H1 (cell line): ENCODE data around the gene CCR1. TPM values are rescaled to one million over a fixed set of nuclear protein-coding genes. Genes with fewer than 3 reads are reported as not detected.
A peak's percentile ranks its signal among the peaks of the same experiment; 100 is the strongest.

Experiments used
- CTCF ChIA-PET: fragments of 300-600 bp; sonication (Branson Sonifier 250); formaldehyde crosslinking; loops from one replicate; lab custom pipeline; 2021; ENCODE audit not compliant: partially characterized antibody; lab: Charles Lee
- POLR2A ChIA-PET: fragments of 300-600 bp; sonication (Branson Sonifier 250); formaldehyde crosslinking; loops from one replicate; lab custom pipeline; 2021; ENCODE audit warnings: inconsistent platforms; ENCODE audit not compliant: partially characterized antibody; lab: Charles Lee
- DNase-seq, 2 experiments: peaks; one replicate each; pipeline versions ENCODE4 v3.0.0 to v3.0.0-alpha.2; 2010 to 2022; ENCODE audit warnings: low spot score in 2 of 2, low read depth in 1 of 2, mixed read lengths in 1 of 2
- FAIRE-seq: peaks from 2 replicates; lab custom pipeline; 2011; peaks lifted over from hg19 to GRCh38; lab: Jason Lieb, UNC
- H2AFZ ChIP-seq: 2 replicates; pipeline ENCODE4 v1.8.1; 2012; ENCODE audit warnings: low read length, inconsistent platforms
- H2AK5ac ChIP-seq: 2 replicates; pipeline ENCODE4 v1.6.1; 2013; ENCODE audit warnings: low read depth, low read length
- H2BK120ac ChIP-seq: replicated peaks from 2 replicates; pipeline ENCODE3; 2013; ENCODE audit warnings: low read depth, low read length, inconsistent platforms
- H2BK12ac ChIP-seq: 2 replicates; pipeline ENCODE4 v1.6.1; 2013; ENCODE audit warnings: low read depth, low read length
- H2BK15ac ChIP-seq: 2 replicates; pipeline ENCODE4 v1.6.1; 2013; ENCODE audit warnings: low read length
- H2BK20ac ChIP-seq: 2 replicates; pipeline ENCODE4 v1.6.1; 2013; ENCODE audit warnings: low read length
- H2BK5ac ChIP-seq: 2 replicates; pipeline ENCODE4 v1.6.1; 2013; ENCODE audit warnings: low read depth, low read length
- H3K14ac ChIP-seq: 2 replicates; pipeline ENCODE4 v1.6.1; 2013; ENCODE audit warnings: inconsistent platforms; ENCODE audit not compliant: insufficient read length
- H3K18ac ChIP-seq: 2 replicates; pipeline ENCODE4 v1.6.1; 2013; ENCODE audit warnings: low read length; ENCODE audit errors: extremely low read depth
- H3K23ac ChIP-seq: 2 replicates; pipeline ENCODE4 v1.6.1; 2013; ENCODE audit warnings: inconsistent platforms; ENCODE audit not compliant: insufficient read length
- H3K23me2 ChIP-seq: 2 replicates; pipeline ENCODE4 v1.6.1; 2013; ENCODE audit warnings: low read depth, low read length
- H3K27ac ChIP-seq: 2 replicates; pipeline ENCODE4 v1.6.1; 2011; ENCODE audit warnings: low read depth, low read length, inconsistent platforms
- H3K27me3 ChIP-seq, 4 experiments: replicated peaks in 1 of 4; 1 replicate in 1 of 4; 2 replicates in 3 of 4; pipeline versions ENCODE4 v1.6.1 to v1.8.1; 2011 to 2013; ENCODE audit warnings: low read length in 3 of 4, mild to moderate bottlenecking in 3 of 4, inconsistent platforms in 2 of 4, mixed read lengths in 2 of 4, moderate library complexity in 1 of 4; ENCODE audit not compliant: control insufficient read depth in 3 of 4, insufficient read depth in 3 of 4; ENCODE audit errors: extremely low read depth in 1 of 4
- H3K36me3 ChIP-seq, 4 experiments: 2 replicates each; pipeline versions ENCODE4 v1.6.1 to v1.8.1; 2011 to 2013; ENCODE audit warnings: mild to moderate bottlenecking in 4 of 4, low read length in 3 of 4, moderate library complexity in 2 of 4, control low read depth in 1 of 4, inconsistent platforms in 1 of 4; ENCODE audit not compliant: insufficient read depth in 4 of 4, control insufficient read depth in 2 of 4
- H3K4ac ChIP-seq: replicated peaks from 2 replicates; pipeline ENCODE3; 2013; ENCODE audit warnings: low read length, low read depth, mixed read lengths, inconsistent platforms; ENCODE audit not compliant: insufficient read length
- H3K4me1 ChIP-seq, 4 experiments: replicated peaks in 1 of 4; 1 replicate in 1 of 4; 2 replicates in 3 of 4; pipeline versions ENCODE4 v1.6.1 to v1.8.1; 2011 to 2013; ENCODE audit warnings: low read length in 3 of 4, inconsistent platforms in 2 of 4, mixed read lengths in 1 of 4; ENCODE audit not compliant: insufficient read depth in 4 of 4, control insufficient read depth in 3 of 4
- H3K4me2 ChIP-seq, 2 experiments: 2 replicates each; pipeline versions ENCODE4 v1.6.1 to v1.8.1; 2011 to 2013; ENCODE audit warnings: low read depth in 2 of 2, low read length in 2 of 2, control low read depth in 1 of 2, inconsistent platforms in 1 of 2, mild to moderate bottlenecking in 1 of 2; ENCODE audit not compliant: insufficient read depth in 1 of 2
- H3K4me3 ChIP-seq, 4 experiments: fragments of 200-600, 300-600 bp in 1 of 4; sonication (generic), shearing (Covaris generic), sonication (Bioruptor Twin) in 1 of 4; 2 replicates each; pipeline versions ENCODE4 v1.5.1 to v1.8.1; 2011 to 2016; ENCODE audit warnings: low read length in 4 of 4, low read depth in 3 of 4, control low read depth in 2 of 4, inconsistent platforms in 2 of 4, mild to moderate bottlenecking in 2 of 4, mixed read lengths in 1 of 4, moderate library complexity in 1 of 4; ENCODE audit not compliant: insufficient read depth in 2 of 4; ENCODE audit errors: extremely low read depth in 1 of 4
- H3K56ac ChIP-seq: replicated peaks from 2 replicates; pipeline ENCODE3; 2013; ENCODE audit warnings: low read depth, mild to moderate bottlenecking, mixed read lengths, low read length, inconsistent platforms; ENCODE audit not compliant: insufficient read length
- H3K79me1 ChIP-seq: 2 replicates; pipeline ENCODE4 v1.6.1; 2013; ENCODE audit warnings: low read depth, low read length, control low read depth
- H3K79me2 ChIP-seq, 2 experiments: 2 replicates each; pipeline versions ENCODE4 v1.6.1 to v1.8.1; 2012 to 2013; ENCODE audit warnings: low read length in 2 of 2, mild to moderate bottlenecking in 2 of 2, inconsistent platforms in 1 of 2; ENCODE audit not compliant: insufficient read depth in 2 of 2, control insufficient read depth in 1 of 2
- H3K9ac ChIP-seq, 4 experiments: replicated peaks in 1 of 4; 1 replicate in 1 of 4; 2 replicates in 3 of 4; pipeline versions ENCODE4 v1.6.1 to v1.8.1; 2011 to 2013; ENCODE audit warnings: low read depth in 3 of 4, low read length in 3 of 4, control low read depth in 2 of 4, mild to moderate bottlenecking in 2 of 4, moderate library complexity in 2 of 4, inconsistent platforms in 1 of 4; ENCODE audit errors: extremely low read depth in 1 of 4
- H3K9me3 ChIP-seq, 2 experiments: 2 replicates each; pipeline versions ENCODE4 v1.6.1 to v1.8.1; 2012 to 2013; ENCODE audit warnings: mild to moderate bottlenecking in 2 of 2, moderate library complexity in 2 of 2, control low read depth in 1 of 2, inconsistent platforms in 1 of 2, low read depth in 1 of 2, low read length in 1 of 2, mixed read lengths in 1 of 2; ENCODE audit not compliant: insufficient read depth in 2 of 2
- H4K20me1 ChIP-seq, 2 experiments: replicated peaks in 1 of 2; 2 replicates each; pipeline versions ENCODE3 to v1.8.1; 2011 to 2013; ENCODE audit warnings: inconsistent platforms in 2 of 2, low read length in 2 of 2, mild to moderate bottlenecking in 1 of 2; ENCODE audit not compliant: insufficient read depth in 2 of 2, control insufficient read depth in 1 of 2
- H4K5ac ChIP-seq: 2 replicates; pipeline ENCODE4 v1.6.1; 2013; ENCODE audit warnings: low read length, low read depth, mixed read lengths, inconsistent platforms; ENCODE audit not compliant: insufficient read length
- H4K8ac ChIP-seq: 2 replicates; pipeline ENCODE4 v1.8.0; 2013; ENCODE audit warnings: mild to moderate bottlenecking, moderate library complexity, low read length, inconsistent platforms; ENCODE audit not compliant: insufficient read depth; ENCODE audit errors: extremely low read depth
- H4K91ac ChIP-seq: replicated peaks from 2 replicates; pipeline ENCODE3; 2013; ENCODE audit warnings: low read length, mixed read lengths, inconsistent platforms; ENCODE audit not compliant: insufficient read length
- ASH2L ChIP-seq: fragments of 200-600, 300-600 bp; sonication (generic); IDR thresholded peaks from one replicate; pipeline ENCODE4 v1.7.1; 2017; ENCODE audit warnings: low read length
- MAFK ChIP-seq: IDR thresholded peaks from 2 replicates; pipeline ENCODE4 v1.6.1; 2012; ENCODE audit warnings: low read depth, mild to moderate bottlenecking, improper control_type of control experiment, low read length
- WGBS, 2 experiments: shearing (Covaris generic) in 1 of 2; methylation state at CpG; one replicate each; pipeline versions ENCODE4 v1.1.6 to v1.1.7; 2013 to 2015; ENCODE audit warnings: low lambda C conversion rate in 2 of 2, mixed read lengths in 2 of 2, inconsistent platforms in 1 of 2, low coverage in 1 of 2, missing lambda C conversion rate in 1 of 2; ENCODE audit not compliant: insufficient replicate concordance in 2 of 2, insufficient coverage in 1 of 2, insufficient read length in 1 of 2; ENCODE audit errors: extremely low coverage in 1 of 2, missing lambda C conversion rate in 1 of 2; 5-methylcytosine and 5-hydroxymethylcytosine counted together
- polyA plus RNA-seq, 7 experiments: library from polyadenylated mRNA; depleted of rRNA in 3 of 7; stranded (reverse) in 5 of 7; unstranded in 2 of 7; fragments of >200 nt in 5 of 7; fragments of 200-250 nt in 2 of 7; gene quantifications; 1 replicate in 5 of 7; 2 replicates in 1 of 7; 4 replicates in 1 of 7; pipeline versions ENCODE4 v1.2.1 to v1.2.3, GENCODE V29; 2011 to 2013; ENCODE audit warnings: missing spikeins in 2 of 7, mixed read lengths in 2 of 7
- total RNA-seq: library from RNA; stranded (reverse); fragmentation: NEBNext Ultra II Directional; extraction: Animal tissue kit (Norgen Biotek cat#: 25700); gene quantifications from 2 replicates; pipeline ENCODE4 v1.2.1, GENCODE V29; 2021

Gene CCR1
- total and polyA plus RNA-seq, 2 of the 8 experiments (the other 6 are each of a cell fraction or from before 2014, with no cell fraction given), result not detected

GRCh38 chr3:46206282-46207015 is 1.7 kb downstream of the CCR1 start:
- H4K8ac ChIP-seq, result no peak overlapping the region
- CTCF ChIA-PET, result interaction anchor here (0.6 to 6.6 kb wide), 15 partner anchors 9 to 269 kb away, joined by 3 to 34 read pairs (median 4); partner anchors contain the start of gene CCR5
- H3K4me3 ChIP-seq, result no peak overlapping the region
- no peak overlapping the region for H3K4ac ChIP-seq
- H3K27ac ChIP-seq, result no peak overlapping the region
- no peaks in the 10 kb centered on the region for H3K9me3 ChIP-seq
- no peak for FAIRE-seq
- no peak overlapping the region; the same call in 1 of the 2 replicates for H3K18ac ChIP-seq
- H3K27me3 ChIP-seq, result no peaks in the 10 kb centered on the region
- H4K91ac ChIP-seq, result no peak overlapping the region
- no peak overlapping the region for H2BK15ac ChIP-seq
- H2AFZ ChIP-seq, result no peak overlapping the region
- H3K4me2 ChIP-seq, result no peak overlapping the region
- no peak overlapping the region for H3K14ac ChIP-seq
- H4K20me1 ChIP-seq, result no peaks in the 10 kb centered on the region
- no peak overlapping the region for H2BK5ac ChIP-seq
- H3K79me1 ChIP-seq, result no peaks in the 10 kb centered on the region
- H3K79me2 ChIP-seq, result no peaks in the 10 kb centered on the region
- 93% methylated on average over 6 of the region's 6 CpGs; no CpG with 5 or more reads in 1 of the 2 experiments for WGBS, 2 experiments
- peaks cover 0 to 2% (median 0%) of the 10 kb centered on the region in 4 experiments; a peak in 2 of 7 replicates for H3K4me1 ChIP-seq
- H3K9ac ChIP-seq, result no peak overlapping the region
- no peaks in the 10 kb centered on the region for H3K36me3 ChIP-seq
- no peak overlapping the region for H2BK20ac ChIP-seq
- H2AK5ac ChIP-seq, result no peak overlapping the region
- H3K23ac ChIP-seq, result no peak overlapping the region
- POLR2A ChIA-PET, result no interaction called here
- no peak overlapping the region for H2BK12ac ChIP-seq
- H4K5ac ChIP-seq, result no peak overlapping the region
- 0 out of 2 replicates have a peak, but pooled peaks have one; percentile 20 for TF ChIP-seq MAFK
- TF ChIP-seq ASH2L, result no peak
- no peak overlapping the region for H3K56ac ChIP-seq
- DNase-seq, result no peak
- H2BK120ac ChIP-seq, result no peak overlapping the region
- no peaks in the 10 kb centered on the region for H3K23me2 ChIP-seq
